Astrocyte (in vitro differentiated cells and primary cell): ENCODE measurements around the gene ZNF185. TPM values are rescaled to one million over a fixed set of nuclear protein-coding genes. Genes with fewer than 3 reads are reported as not detected.

Experiments used
- DNase-seq: peaks from one replicate; pipeline ENCODE4 v3.0.0-alpha.2; 2010; ENCODE audit warnings: low read depth
- FAIRE-seq: peaks from 2 replicates; lab custom pipeline; 2011; peaks lifted over from hg19 to GRCh38; lab: Jason Lieb, UNC
- H2AFZ ChIP-seq: 2 replicates; pipeline ENCODE4 v1.6.0; 2012; ENCODE audit warnings: low read depth, low read length, inconsistent platforms
- H3K27ac ChIP-seq: 2 replicates; pipeline ENCODE4 v1.5.1; 2011; ENCODE audit warnings: low read depth, low read length, inconsistent platforms
- H3K27me3 ChIP-seq: 2 replicates; pipeline ENCODE4 v1.6.0; 2011; ENCODE audit warnings: low read length, inconsistent platforms; ENCODE audit not compliant: insufficient read depth
- H3K36me3 ChIP-seq: 2 replicates; pipeline ENCODE4 v1.5.1; 2011; ENCODE audit warnings: low read length, inconsistent platforms; ENCODE audit not compliant: insufficient read depth
- H3K4me1 ChIP-seq: 2 replicates; pipeline ENCODE4 v1.5.1; 2011; ENCODE audit warnings: low read length, inconsistent platforms; ENCODE audit not compliant: insufficient read depth
- H3K4me2 ChIP-seq: 2 replicates; pipeline ENCODE4 v1.6.0; 2012; ENCODE audit warnings: low read length, inconsistent platforms
- H3K4me3 ChIP-seq: 2 replicates; pipeline ENCODE4 v1.5.1; 2011; ENCODE audit warnings: low read depth, mild to moderate bottlenecking, low read length, inconsistent platforms; ENCODE audit not compliant: insufficient read depth
- H3K79me2 ChIP-seq: 2 replicates; pipeline ENCODE4 v1.6.0; 2012; ENCODE audit warnings: mild to moderate bottlenecking, low read length, inconsistent platforms; ENCODE audit not compliant: insufficient read depth
- H3K9ac ChIP-seq: 2 replicates; pipeline ENCODE4 v1.6.0; 2012; ENCODE audit warnings: mild to moderate bottlenecking, low read length, inconsistent platforms
- H3K9me3 ChIP-seq: 2 replicates; pipeline ENCODE4 v1.5.1; 2012; ENCODE audit warnings: low read depth, mild to moderate bottlenecking, low read length, inconsistent platforms; ENCODE audit not compliant: insufficient read depth
- H4K20me1 ChIP-seq: 2 replicates; pipeline ENCODE4 v1.6.0; 2012; ENCODE audit warnings: low read length, inconsistent platforms; ENCODE audit not compliant: insufficient read depth
- H3K27ac Mint-ChIP-seq: one replicate; pipeline ENCODE4 v1.8.0; 2021; ENCODE audit warnings: mild to moderate bottlenecking, mixed read lengths; ENCODE audit not compliant: unreplicated experiment
- H3K27me3 Mint-ChIP-seq: one replicate; pipeline ENCODE4 v1.8.0; 2021; ENCODE audit warnings: low read depth, mixed read lengths; ENCODE audit not compliant: unreplicated experiment
- H3K36me3 Mint-ChIP-seq: one replicate; pipeline ENCODE4 v1.8.0; 2021; ENCODE audit warnings: low read depth, mixed read lengths; ENCODE audit not compliant: unreplicated experiment
- H3K4me1 Mint-ChIP-seq: one replicate; pipeline ENCODE4 v1.8.0; 2021; ENCODE audit warnings: low read depth, mixed read lengths; ENCODE audit not compliant: unreplicated experiment
- H3K4me3 Mint-ChIP-seq: one replicate; pipeline ENCODE4 v1.8.0; 2021; ENCODE audit warnings: mild to moderate bottlenecking, moderate library complexity, mixed read lengths; ENCODE audit not compliant: unreplicated experiment
- H3K9me3 Mint-ChIP-seq: one replicate; pipeline ENCODE4 v1.8.0; 2021; ENCODE audit warnings: mild to moderate bottlenecking, mixed read lengths; ENCODE audit not compliant: unreplicated experiment
- CTCF ChIP-seq: IDR thresholded peaks from 2 replicates; pipeline ENCODE4 v1.5.1; 2011; ENCODE audit warnings: low read depth, mild to moderate bottlenecking, inconsistent platforms, low read length, moderate library complexity; ENCODE audit not compliant: insufficient read depth
- EZH2 ChIP-seq: IDR thresholded peaks from 2 replicates; pipeline ENCODE4 v1.6.1; 2012; ENCODE audit warnings: mild to moderate bottlenecking, low read length, inconsistent platforms; ENCODE audit not compliant: insufficient read depth
- total RNA-seq: library from RNA; stranded (reverse); gene quantifications from 2 replicates; pipeline ENCODE4 v1.2.1, GENCODE V29; 2021

Gene ZNF185
- total RNA-seq, 1 donor from 2014 or later, result 16.2 TPM

GRCh38 chrX:152878976-152879755 is 18.7 kb upstream of the ZNF185 start:
- Histone ChIP-seq H3K79me2 (no peaks in the 10 kb centered on the region), H3K4me3 (no peak overlapping the region), H3K4me2 (no peak overlapping the region), H3K36me3 (no peaks in the 10 kb centered on the region), H3K9ac (no peak overlapping the region), H4K20me1 (no peaks in the 10 kb centered on the region), H3K27me3 (no peaks in the 10 kb centered on the region), H3K9me3 (no peaks in the 10 kb centered on the region), H3K27ac (no peak overlapping the region), H2AFZ (no peak overlapping the region), H3K4me1 (no peaks in the 10 kb centered on the region)
- TF ChIP-seq CTCF (no peak), EZH2 (no peak)
- no peak for DNase-seq
- Mint-ChIP-seq H3K27me3 (no peaks in the 10 kb centered on the region), H3K27ac (no peak overlapping the region), H3K9me3 (no peaks in the 10 kb centered on the region), H3K4me3 (no peak overlapping the region), H3K36me3 (no peaks in the 10 kb centered on the region), H3K4me1 (no peaks in the 10 kb centered on the region)
- FAIRE-seq, result no peak

- no peaks in the 10 kb centered on the region for H4K20me1 ChIP-seq
- no peaks in the 10 kb centered on the region for H3K79me2 ChIP-seq
- H3K4me3 ChIP-seq, result no peak overlapping the region
- H3K36me3 ChIP-seq, result no peaks in the 10 kb centered on the region
- H3K9ac ChIP-seq, result no peak overlapping the region
- Mint-ChIP-seq H3K4me1 (no peaks in the 10 kb centered on the region), H3K36me3 (no peaks in the 10 kb centered on the region), H3K9me3 (no peaks in the 10 kb centered on the region), H3K27me3 (peaks cover 5% of the 10 kb centered on the region), H3K27ac (no peak overlapping the region), H3K4me3 (no peak overlapping the region)
- FAIRE-seq (peak; percentile 32), DNase-seq (no peak)
- TF ChIP-seq EZH2, result no peak
- no peak for TF ChIP-seq CTCF
- H3K27ac ChIP-seq, result no peak overlapping the region
- no peak overlapping the region for H2AFZ ChIP-seq
- no peaks in the 10 kb centered on the region for H3K27me3 ChIP-seq
- no peak overlapping the region for H3K4me2 ChIP-seq
- H3K4me1 ChIP-seq, result no peaks in the 10 kb centered on the region
- no peaks in the 10 kb centered on the region for H3K9me3 ChIP-seq
Measured at GRCh38 chrX:152881289-152881688, 16.6 kb upstream of the ZNF185 start.

GRCh38 chrX:152884171-152884570 is 13.7 kb upstream of the ZNF185 start:
- H3K4me3 Mint-ChIP-seq, result no peak overlapping the region
- no peak overlapping the region for H2AFZ ChIP-seq
- no peaks in the 10 kb centered on the region for H3K36me3 ChIP-seq
- no peak overlapping the region for H3K4me2 ChIP-seq
- H3K4me3 ChIP-seq, result no peak overlapping the region
- no peak overlapping the region for H3K27ac ChIP-seq
- H3K9me3 Mint-ChIP-seq, result no peaks in the 10 kb centered on the region
- no peaks in the 10 kb centered on the region for H3K36me3 Mint-ChIP-seq
- no peaks in the 10 kb centered on the region for H3K79me2 ChIP-seq
- TF ChIP-seq EZH2 (no peak), CTCF (no peak)
- H4K20me1 ChIP-seq, result no peaks in the 10 kb centered on the region
- peaks cover 9% of the 10 kb centered on the region for H3K27me3 Mint-ChIP-seq
- no peak overlapping the region for H3K27ac Mint-ChIP-seq
- no peaks in the 10 kb centered on the region for H3K27me3 ChIP-seq
- FAIRE-seq, result no peak
- no peak overlapping the region for H3K9ac ChIP-seq
- DNase-seq, result no peak
- no peaks in the 10 kb centered on the region for H3K4me1 Mint-ChIP-seq
- H3K4me1 ChIP-seq, result no peaks in the 10 kb centered on the region
- H3K9me3 ChIP-seq, result no peaks in the 10 kb centered on the region
